Immature natural killer cell (primary cell): ENCODE results near the gene RGS9BP. TPM values are rescaled to one million over a fixed set of nuclear protein-coding genes. Genes with fewer than 3 reads are reported as not detected.
"Not testable (repeated sequence)": the region's sequence is repeated elsewhere in the genome, so short reads cannot be mapped to it uniquely, and the experiment has no call there.

Experiments used
- DNase-seq, 3 donors: peaks; one replicate each; pipeline ENCODE4 v3.0.0; 2022; ENCODE audit warnings: mixed read lengths in 1 of 3
- H3K27ac Mint-ChIP-seq, 6 donors: one replicate each; pipeline ENCODE4 v1.8.0; 2020; ENCODE audit warnings: mixed read lengths in 6 of 6, mild to moderate bottlenecking in 5 of 6, inconsistent platforms in 4 of 6, moderate library complexity in 3 of 6
- H3K27me3 Mint-ChIP-seq, 3 donors: one replicate each; pipeline ENCODE4 v1.8.0; 2020 to 2021; ENCODE audit warnings: low read depth in 3 of 3, mild to moderate bottlenecking in 3 of 3, mixed read lengths in 3 of 3, moderate library complexity in 3 of 3, inconsistent platforms in 1 of 3
- H3K36me3 Mint-ChIP-seq, 3 donors: one replicate each; pipeline ENCODE4 v1.8.0; 2020; ENCODE audit warnings: mixed read lengths in 3 of 3, inconsistent platforms in 2 of 3, mild to moderate bottlenecking in 2 of 3
- H3K4me1 Mint-ChIP-seq, 2 donors: one replicate each; pipeline ENCODE4 v1.8.0; 2020; ENCODE audit warnings: inconsistent platforms in 2 of 2, mild to moderate bottlenecking in 2 of 2, mixed read lengths in 2 of 2, moderate library complexity in 1 of 2
- H3K4me3 Mint-ChIP-seq, 5 donors: one replicate each; pipeline ENCODE4 v1.8.0; 2020; ENCODE audit warnings: mild to moderate bottlenecking in 5 of 5, mixed read lengths in 5 of 5, inconsistent platforms in 3 of 5, moderate library complexity in 3 of 5
- H3K9me3 Mint-ChIP-seq, 6 donors: one replicate each; pipeline ENCODE4 v1.8.0; 2020; ENCODE audit warnings: mild to moderate bottlenecking in 6 of 6, mixed read lengths in 6 of 6, inconsistent platforms in 4 of 6, moderate library complexity in 3 of 6
- polyA plus RNA-seq, 3 donors: library from polyadenylated mRNA; unstranded; fragments of 300-500 nt; fragmentation: Illumina TruSeq; gene quantifications; one replicate each; pipeline ENCODE4 v1.2.3, GENCODE V29; 2021

Gene RGS9BP
- polyA plus RNA-seq, 3 donors from 2014 or later, result 0.12 to 0.30 TPM; not detected in 1

DNA sequence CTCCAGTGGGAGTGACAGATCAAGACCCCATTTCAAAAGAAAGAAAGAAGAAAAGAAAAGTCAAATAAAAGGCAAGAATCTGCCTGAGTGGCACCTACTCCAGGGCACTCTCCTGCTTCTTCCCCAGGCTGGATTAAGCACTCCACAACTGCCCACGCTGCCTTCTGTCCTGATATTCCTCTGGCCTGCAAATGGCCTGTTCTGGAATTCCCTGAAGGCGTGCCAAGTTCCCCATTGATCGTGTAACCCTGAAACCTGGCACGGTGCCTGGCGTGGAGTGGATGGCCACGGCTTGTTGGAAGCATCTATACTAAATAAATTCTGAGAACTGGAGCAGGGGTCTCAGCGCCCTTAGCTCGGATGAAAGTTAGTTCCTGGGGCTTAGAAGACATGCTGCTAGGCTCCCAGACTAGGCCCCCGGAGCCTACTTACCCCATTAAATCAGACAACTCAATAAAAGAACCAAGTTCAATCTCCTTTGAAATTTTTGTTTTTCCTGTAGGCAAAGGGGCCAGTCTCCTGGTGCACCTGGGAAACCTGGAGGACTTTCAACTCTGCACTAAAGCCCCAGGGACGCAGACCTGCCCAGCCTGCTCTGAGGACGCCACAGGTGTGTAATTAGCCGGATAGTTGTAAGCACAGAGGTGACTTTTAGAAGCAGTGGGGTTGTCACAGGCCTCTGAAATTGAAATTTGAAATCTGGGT lies 22.6 kb upstream of the RGS9BP start:
- no peak for DNase-seq
- Mint-ChIP-seq H3K9me3 (no peaks in the 10 kb centered on the region), H3K27me3 (peaks cover 0 to 2% (median under 1%) of the 10 kb centered on the region in 3 donors), H3K36me3 (peaks cover 0 to 9% (median 4%) of the 10 kb centered on the region in 3 donors), H3K4me3 (no peak overlapping the region), H3K4me1 (peaks cover 0 to 2% of the 10 kb centered on the region in 2 donors), H3K27ac (no peak overlapping the region)

DNA sequence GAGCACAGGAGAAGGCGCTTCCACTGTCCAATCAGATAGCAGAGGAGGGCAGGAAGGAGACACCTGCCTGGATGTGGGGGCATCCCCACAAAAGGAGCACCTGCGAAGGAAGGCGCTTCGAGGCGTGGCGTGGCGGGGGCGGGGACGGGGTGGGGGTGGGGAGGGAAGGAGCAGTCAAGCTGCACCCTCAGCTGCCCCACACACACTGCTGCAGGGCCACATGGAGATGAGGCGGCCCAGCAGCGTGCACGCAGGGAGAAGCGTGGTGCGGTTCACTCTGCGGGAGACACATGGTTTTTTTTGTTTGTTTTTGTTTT lies 22.1 kb upstream of the RGS9BP start:
- Mint-ChIP-seq H3K27ac (no peak overlapping the region), H3K9me3 (no peaks in the 10 kb centered on the region), H3K27me3 (peaks cover 0 to 2% (median 0%) of the 10 kb centered on the region in 3 donors), H3K36me3 (peaks cover 0 to 6% (median 4%) of the 10 kb centered on the region in 3 donors), H3K4me3 (no peak overlapping the region), H3K4me1 (peaks cover 0 to 2% of the 10 kb centered on the region in 2 donors)
- DNase-seq, result no peak

DNA sequence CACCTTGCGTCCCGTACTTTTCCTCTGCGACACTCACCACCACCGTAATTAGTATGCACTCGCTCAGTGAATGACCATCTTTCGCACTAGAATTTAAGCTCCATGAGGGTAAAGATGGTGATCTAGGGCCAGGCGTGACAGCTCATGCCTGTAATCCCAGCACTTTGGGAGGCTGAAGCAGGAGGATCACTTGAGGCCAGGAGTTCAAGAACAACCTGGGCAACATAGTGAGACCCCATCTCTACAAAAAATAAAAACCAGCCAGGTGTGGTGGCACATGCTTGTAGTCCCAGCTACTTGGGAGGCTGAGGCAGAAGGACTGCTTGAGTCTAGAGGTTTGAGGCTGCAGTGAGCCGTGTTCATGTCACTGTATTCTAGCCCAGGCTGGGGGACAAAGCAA lies 19.3 kb upstream of the RGS9BP start:
- not testable (repeated sequence) for DNase-seq, H3K9me3 Mint-ChIP-seq, H3K4me3 Mint-ChIP-seq, H3K27ac Mint-ChIP-seq, H3K4me1 Mint-ChIP-seq, H3K36me3 Mint-ChIP-seq, H3K27me3 Mint-ChIP-seq

DNA sequence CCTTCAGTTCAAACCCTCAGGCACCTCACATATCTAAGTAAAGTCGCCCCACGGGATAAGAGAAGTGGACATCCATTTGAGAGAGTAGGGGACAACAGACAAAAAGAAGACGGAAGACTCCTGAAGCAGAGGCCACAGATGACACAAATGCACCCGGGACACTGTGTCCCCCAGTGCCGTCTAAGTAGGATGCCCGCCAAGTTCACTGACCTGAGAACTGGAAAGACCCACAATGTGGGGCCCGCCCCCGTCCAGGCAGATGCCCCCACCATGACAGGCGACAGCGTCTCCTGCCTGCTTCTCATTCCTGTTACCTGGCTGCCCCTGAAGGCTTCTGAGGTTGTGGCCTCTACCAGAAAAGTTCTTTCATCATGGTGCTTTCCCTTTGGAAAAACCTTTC lies 17.6 kb upstream of the RGS9BP start:
- Mint-ChIP-seq H3K36me3 (peaks cover 0 to 4% (median 0%) of the 10 kb centered on the region in 3 donors), H3K4me1 (peaks cover 3 to 4% of the 10 kb centered on the region in 2 donors), H3K4me3 (no peak overlapping the region), H3K27ac (no peak overlapping the region), H3K27me3 (peaks cover 0 to 2% (median 2%) of the 10 kb centered on the region in 3 donors), H3K9me3 (no peaks in the 10 kb centered on the region)
- no peak for DNase-seq

DNA sequence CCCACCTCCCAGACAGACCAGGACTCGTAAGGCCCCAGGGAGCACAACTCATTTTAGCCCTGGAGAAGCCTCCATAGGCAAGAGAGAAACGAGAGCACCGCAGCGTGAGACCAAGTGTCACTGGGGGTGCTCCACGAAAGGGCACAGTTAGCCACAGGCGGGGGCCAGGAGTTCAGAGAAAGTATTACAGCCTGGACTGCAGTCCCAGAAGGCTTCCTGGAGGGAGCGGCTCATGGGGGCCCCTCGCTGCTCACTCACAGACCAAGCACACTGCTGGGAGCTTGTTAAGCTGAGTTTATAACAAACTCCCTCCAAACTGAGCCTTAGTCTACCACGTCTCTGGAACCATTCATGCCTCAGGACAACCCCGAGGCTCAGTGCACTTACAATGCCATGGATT lies 17.1 kb upstream of the RGS9BP start:
- DNase-seq, result no peak
- H3K27me3 Mint-ChIP-seq, result peaks cover 0 to 2% (median 2%) of the 10 kb centered on the region in 3 donors
- H3K9me3 Mint-ChIP-seq, result no peaks in the 10 kb centered on the region
- H3K36me3 Mint-ChIP-seq, result peaks cover 0 to 4% (median 0%) of the 10 kb centered on the region in 3 donors
- no peak overlapping the region for H3K4me3 Mint-ChIP-seq
- peaks cover 6 to 7% of the 10 kb centered on the region in 2 donors for H3K4me1 Mint-ChIP-seq
- H3K27ac Mint-ChIP-seq, result no peak overlapping the region

DNA sequence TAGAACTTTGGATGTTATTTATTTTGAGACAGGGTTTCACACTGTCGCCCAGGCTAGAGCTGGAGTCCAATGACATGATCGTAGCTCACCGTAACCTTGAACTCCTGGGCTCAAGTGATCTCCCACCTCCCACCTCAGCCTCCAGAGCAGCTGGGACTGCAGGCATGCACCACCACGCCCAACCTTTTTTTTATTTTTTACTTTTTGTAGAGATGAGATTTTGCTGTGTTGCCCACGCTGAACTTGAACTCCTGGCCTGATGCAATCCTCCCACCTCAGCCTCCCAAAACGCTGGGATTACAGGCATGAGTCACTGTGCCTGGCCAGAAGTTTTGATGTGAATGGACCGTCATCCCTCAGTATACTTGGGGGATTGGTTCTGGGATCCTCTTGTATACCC lies 14.3 kb upstream of the RGS9BP start:
- H3K4me1 Mint-ChIP-seq, result peaks cover 6 to 12% of the 10 kb centered on the region in 2 donors
- H3K36me3 Mint-ChIP-seq, result no peaks in the 10 kb centered on the region
- H3K27me3 Mint-ChIP-seq, result peaks cover 0 to 2% (median 0%) of the 10 kb centered on the region in 3 donors
- no peak overlapping the region for H3K4me3 Mint-ChIP-seq
- H3K9me3 Mint-ChIP-seq, result no peaks in the 10 kb centered on the region
- peak overlapping the region in 1 of 6 donors; percentile 21 for H3K27ac Mint-ChIP-seq
- no peak for DNase-seq

DNA sequence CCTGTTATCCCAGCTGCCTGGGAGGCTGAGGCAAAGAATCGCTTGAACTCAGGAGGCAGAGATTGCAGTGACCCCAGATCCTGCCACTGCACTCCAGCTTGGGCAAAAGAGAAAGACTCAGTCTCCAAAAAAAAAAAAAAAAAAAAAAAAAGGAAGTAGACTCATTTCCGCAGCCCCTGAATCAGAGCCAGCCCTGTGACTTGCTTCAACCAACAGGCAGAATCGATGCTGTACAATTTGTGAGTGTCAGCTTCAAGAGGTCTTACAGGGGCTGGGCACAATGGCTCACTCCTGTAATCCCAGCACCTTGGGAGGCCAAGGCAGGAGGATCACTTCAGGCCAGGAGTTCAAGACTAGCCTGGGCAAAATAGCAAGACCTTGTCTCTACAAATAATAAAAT lies 13.5 kb upstream of the RGS9BP start:
- Mint-ChIP-seq H3K4me3 (no peak overlapping the region), H3K9me3 (no peaks in the 10 kb centered on the region), H3K36me3 (no peaks in the 10 kb centered on the region), H3K27me3 (peaks cover 0 to 2% (median 0%) of the 10 kb centered on the region in 3 donors), H3K4me1 (peaks cover 6 to 12% of the 10 kb centered on the region in 2 donors), H3K27ac (no peak overlapping the region)
- no peak for DNase-seq

DNA sequence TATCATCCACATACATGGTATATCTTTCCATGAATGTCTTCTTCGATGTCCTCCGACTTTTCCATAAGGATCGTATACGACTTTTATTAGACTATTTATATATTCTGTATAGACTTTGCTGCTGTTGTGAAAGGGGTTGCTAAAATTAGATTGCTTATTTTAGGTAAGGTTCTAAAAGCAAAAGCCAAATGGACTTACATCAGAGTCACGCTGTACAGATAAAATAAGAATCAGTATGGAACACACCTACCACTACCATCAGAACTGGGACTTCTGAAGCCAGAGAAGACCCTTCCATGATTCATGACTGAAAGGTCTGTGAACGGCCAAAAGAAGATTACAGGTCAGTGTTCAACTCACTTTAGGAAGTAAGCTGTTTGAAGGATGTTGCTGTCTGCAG lies 9.6 kb upstream of the RGS9BP start:
- Mint-ChIP-seq H3K36me3 (peaks cover 0 to 4% (median 0%) of the 10 kb centered on the region in 3 donors), H3K9me3 (no peaks in the 10 kb centered on the region), H3K4me3 (no peak overlapping the region), H3K27me3 (no peaks in the 10 kb centered on the region), H3K27ac (no peak overlapping the region), H3K4me1 (peaks cover 22 to 33% of the 10 kb centered on the region in 2 donors)
- no peak for DNase-seq

DNA sequence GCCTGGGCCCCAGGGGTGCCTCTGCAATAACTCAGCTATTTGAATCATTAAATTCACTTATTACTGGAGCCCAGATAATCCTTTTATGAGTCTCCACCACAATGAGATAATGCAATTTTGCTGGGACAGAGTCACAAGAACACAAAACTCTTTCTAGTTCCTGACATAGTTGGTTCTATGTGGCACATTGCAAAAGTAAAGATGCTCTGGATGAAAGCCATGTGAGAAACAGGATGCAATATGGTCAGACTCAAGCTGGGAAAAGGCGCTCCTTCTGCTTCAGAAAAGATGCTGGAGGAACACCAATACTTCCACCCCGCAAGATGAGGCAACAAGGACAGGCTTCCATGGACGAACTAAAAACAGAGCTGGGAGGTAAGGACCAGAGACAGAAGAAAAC lies 6.3 kb upstream of the RGS9BP start:
- H3K4me1 Mint-ChIP-seq, result peaks cover 42 to 57% of the 10 kb centered on the region in 2 donors
- peaks cover 0 to 4% (median 0%) of the 10 kb centered on the region in 3 donors for H3K36me3 Mint-ChIP-seq
- peaks cover 3 to 5% (median 4%) of the 10 kb centered on the region in 3 donors for H3K27me3 Mint-ChIP-seq
- peak overlapping the region in 3 of 5 donors; percentile 17 to 55 (median 47) for H3K4me3 Mint-ChIP-seq
- H3K9me3 Mint-ChIP-seq, result no peaks in the 10 kb centered on the region
- H3K27ac Mint-ChIP-seq, result peak overlapping the region in 1 of 6 donors; percentile 6
- no peak for DNase-seq

DNA sequence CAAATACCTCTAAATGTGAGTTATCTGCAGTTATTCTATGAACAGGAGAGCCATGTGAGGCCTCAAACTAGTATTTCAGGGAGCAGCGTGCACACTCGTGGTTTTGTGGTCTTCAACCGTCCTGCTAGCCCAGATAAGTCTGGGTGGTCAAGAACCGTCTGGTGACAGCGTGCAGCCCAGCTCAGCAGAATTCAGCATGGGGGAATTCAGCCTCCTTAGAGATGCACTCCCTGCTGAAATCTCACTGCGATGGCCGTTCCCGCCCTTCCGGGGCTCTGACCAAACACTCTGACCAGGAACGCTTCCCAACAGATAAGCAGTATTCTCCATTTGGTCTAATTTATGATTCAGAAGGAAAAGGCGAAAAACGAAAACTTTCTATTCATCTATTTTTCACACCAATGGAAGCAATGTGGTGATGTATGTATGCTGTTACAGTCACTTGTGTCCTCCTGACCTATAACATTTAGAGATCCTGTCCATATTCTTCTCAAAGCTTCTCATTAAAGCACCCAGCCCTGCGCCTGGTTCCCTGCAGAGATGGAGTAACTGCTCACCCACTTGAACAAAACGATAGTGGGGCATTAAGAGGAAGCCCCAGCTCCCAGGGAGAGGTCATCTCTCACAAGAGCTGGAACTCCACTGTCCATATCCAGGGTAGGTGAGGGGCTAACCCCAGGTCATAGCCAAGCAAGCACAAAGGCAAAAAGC lies 3.6 kb upstream of the RGS9BP start:
- peak overlapping the region in 3 of 6 donors; percentile 46 to 62 (median 53) for H3K27ac Mint-ChIP-seq
- peaks cover 51 to 55% of the 10 kb centered on the region in 2 donors for H3K4me1 Mint-ChIP-seq
- peaks cover 8 to 10% (median 10%) of the 10 kb centered on the region in 3 donors for H3K27me3 Mint-ChIP-seq
- no peak for DNase-seq
- peak overlapping the region; percentile 8 to 95 (median 85) for H3K4me3 Mint-ChIP-seq
- H3K36me3 Mint-ChIP-seq, result peaks cover 0 to 4% (median 0%) of the 10 kb centered on the region in 3 donors
- H3K9me3 Mint-ChIP-seq, result no peaks in the 10 kb centered on the region

DNA sequence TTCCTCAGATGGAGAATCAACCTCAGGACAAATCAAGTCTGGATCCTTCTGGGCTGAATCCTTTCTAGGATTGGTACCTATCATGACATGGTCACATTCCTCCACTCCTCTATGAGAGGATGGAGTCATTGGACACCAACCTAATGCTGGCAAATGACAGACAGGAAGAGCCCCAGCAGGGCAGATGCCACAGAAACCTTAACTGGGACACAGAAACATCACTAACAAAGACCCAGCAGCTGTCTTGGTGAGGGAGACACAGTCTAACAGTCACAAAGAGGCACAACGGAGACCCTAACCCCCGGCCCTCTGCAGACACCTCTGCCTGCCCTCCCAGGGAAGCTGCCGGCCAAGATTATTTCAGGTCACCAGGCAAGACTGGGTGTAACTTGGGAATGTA lies 2.8 kb upstream of the RGS9BP start:
- Mint-ChIP-seq H3K4me3 (peak overlapping the region; percentile 42 to 95 (median 85)), H3K27ac (peak overlapping the region in 1 of 6 donors; percentile 7), H3K36me3 (peaks cover 0 to 4% (median 0%) of the 10 kb centered on the region in 3 donors), H3K27me3 (peaks cover 14 to 16% (median 14%) of the 10 kb centered on the region in 3 donors), H3K4me1 (peaks cover 56 to 58% of the 10 kb centered on the region in 2 donors), H3K9me3 (no peaks in the 10 kb centered on the region)
- no peak for DNase-seq

DNA sequence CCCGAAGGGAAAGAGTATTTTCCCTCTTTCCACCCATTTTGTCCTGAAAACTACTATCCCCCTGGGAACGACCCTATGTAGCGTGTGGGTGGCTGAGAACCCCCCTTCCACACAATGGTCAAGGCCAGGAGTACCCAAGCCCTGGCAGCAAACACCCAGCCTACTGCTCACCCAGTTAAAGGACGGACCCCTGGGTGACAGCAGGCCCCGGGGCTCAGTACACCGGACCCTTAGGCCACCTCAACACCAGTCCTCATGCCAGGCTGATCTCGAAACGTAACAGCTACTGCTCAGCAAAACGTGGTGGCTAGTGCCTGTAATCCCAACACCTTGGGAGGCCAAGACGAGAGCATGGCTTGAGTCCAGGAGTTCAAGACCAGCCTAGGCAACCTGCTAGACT lies 2.1 kb upstream of the RGS9BP start:
- peaks cover 54 to 56% of the 10 kb centered on the region in 2 donors for H3K4me1 Mint-ChIP-seq
- H3K27ac Mint-ChIP-seq, result peak overlapping the region in 2 of 6 donors; percentile 54 to 73
- peaks cover 14 to 16% (median 14%) of the 10 kb centered on the region in 3 donors for H3K27me3 Mint-ChIP-seq
- peaks cover 0 to 4% (median 0%) of the 10 kb centered on the region in 3 donors for H3K36me3 Mint-ChIP-seq
- H3K9me3 Mint-ChIP-seq, result no peaks in the 10 kb centered on the region
- no peak for DNase-seq
- H3K4me3 Mint-ChIP-seq, result peak overlapping the region; percentile 85 to 95 (median 94)

DNA sequence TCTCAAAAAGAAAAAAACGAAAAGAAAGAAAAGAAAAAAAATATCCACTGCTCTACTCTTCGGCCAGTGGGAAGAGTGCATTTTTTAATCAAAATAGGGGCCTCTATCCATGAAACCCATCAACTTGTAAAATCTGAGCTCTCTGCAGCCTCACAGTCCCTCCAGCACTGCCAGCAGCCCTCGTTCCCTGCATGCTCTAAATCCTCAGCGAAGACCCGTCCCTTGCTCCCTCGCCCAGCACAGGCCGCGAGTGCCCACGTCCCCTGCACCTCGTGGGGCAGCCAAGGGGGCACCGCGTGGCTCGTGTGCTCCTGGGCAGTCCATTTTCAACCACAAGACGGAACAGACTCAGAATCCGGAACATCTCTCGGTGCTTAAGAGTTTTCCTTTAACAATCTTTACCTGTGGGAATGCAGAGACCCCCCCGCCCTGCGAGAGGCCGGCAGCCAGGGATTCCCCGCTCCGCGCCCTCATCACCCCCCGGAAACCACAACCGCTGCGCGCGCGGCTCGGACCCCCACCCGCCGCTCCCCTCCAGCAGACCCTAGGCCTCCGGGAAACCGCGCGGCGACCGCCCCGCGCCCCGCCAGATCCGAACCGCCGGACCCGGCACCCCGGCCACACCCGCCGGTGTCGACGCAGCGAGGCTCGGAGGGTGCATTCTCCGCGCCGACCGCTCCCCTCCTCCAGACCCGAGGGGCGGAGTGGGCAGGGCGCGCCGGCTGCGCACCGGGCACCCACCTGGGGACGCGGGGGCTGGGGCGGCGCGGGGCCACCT lies 1.3 kb upstream of the RGS9BP start:
- Mint-ChIP-seq H3K36me3 (peaks cover 0 to 4% (median 0%) of the 10 kb centered on the region in 3 donors), H3K27ac (peak overlapping the region; percentile 54 to 89 (median 86)), H3K27me3 (peaks cover 14 to 16% (median 14%) of the 10 kb centered on the region in 3 donors), H3K4me1 (peaks cover 48 to 52% of the 10 kb centered on the region in 2 donors), H3K4me3 (peak overlapping the region; percentile 85 to 95 (median 94)), H3K9me3 (no peaks in the 10 kb centered on the region)
- DNase-seq, result no peak
